AG20443 (cell line): Measurements from ENCODE around the gene EFCC1.

Source experiments
- DNase-seq: peaks from one replicate; pipeline ENCODE4 v3.0.0; 2012; ENCODE audit warnings: low spot score, mixed read lengths

Gene EFCC1

GRCh38 chr3:129014793-129015345, 13.8 kb downstream of the EFCC1 start:
- no peak for DNase-seq

GRCh38 chr3:129015388-129016105, 14.4 kb downstream of the EFCC1 start:
- DNase-seq = no peak

GRCh38 chr3:129016356-129016719, 15.2 kb downstream of the EFCC1 start:
- DNase-seq = no peak

- DNase-seq = no peak
Measured at GRCh38 chr3:129016720-129017483, 15.8 kb downstream of the EFCC1 start.

- DNase-seq = no peak
Measured at GRCh38 chr3:129017484-129017899, 16.4 kb downstream of the EFCC1 start.

GRCh38 chr3:129018271-129018670, 17.2 kb downstream of the EFCC1 start:
- no peak for DNase-seq

- no peak for DNase-seq
Measured at GRCh38 chr3:129018751-129019150, 17.6 kb downstream of the EFCC1 start.

GRCh38 chr3:129019266-129019665, 18.2 kb downstream of the EFCC1 start:
- DNase-seq = no peak

GRCh38 chr3:129020691-129021090, 19.6 kb downstream of the EFCC1 start:
- DNase-seq = no peak

GRCh38 chr3:129021140-129021551, 20.0 kb downstream of the EFCC1 start:
- DNase-seq = peak; percentile 41

- peak; percentile 49 for DNase-seq
Measured at GRCh38 chr3:129022114-129023007, 21.3 kb downstream of the EFCC1 start.

GRCh38 chr3:129023008-129023358, 21.9 kb downstream of the EFCC1 start:
- DNase-seq = no peak

GRCh38 chr3:129023909-129024308, 22.8 kb downstream of the EFCC1 start:
- no peak for DNase-seq

- no peak for DNase-seq
Measured at GRCh38 chr3:129025108-129025507, 24.0 kb downstream of the EFCC1 start.

- DNase-seq = peak; percentile 65
Measured at GRCh38 chr3:129025691-129026435, 24.8 kb downstream of the EFCC1 start.

- peak; percentile 92 for DNase-seq
Measured at GRCh38 chr3:129026728-129027543, 25.8 kb downstream of the EFCC1 start.

- no peak for DNase-seq
Measured at GRCh38 chr3:129027544-129027880, 26.4 kb downstream of the EFCC1 start.

- DNase-seq = no peak
Measured at GRCh38 chr3:129028866-129029265, 27.8 kb downstream of the EFCC1 start.

GRCh38 chr3:129030611-129031010, 29.5 kb downstream of the EFCC1 start:
- no peak for DNase-seq

GRCh38 chr3:129031476-129032215, 30.5 kb downstream of the EFCC1 start:
- no peak for DNase-seq
